Muscle layer of duodenum (tissue), 2 donors: Measurements from ENCODE around the gene PZP.
"Not testable (repeated sequence)": the region's sequence is repeated elsewhere in the genome, so short reads cannot be mapped to it uniquely, and the experiment has no call there.

Experiments used
- H3K27ac ChIP-seq: one replicate; pipeline ENCODE4 v1.7.0; 2013; ENCODE audit warnings: mild to moderate bottlenecking, low read length
- H3K27me3 ChIP-seq: one replicate; pipeline ENCODE4 v1.7.0; 2013; ENCODE audit warnings: low read depth, mild to moderate bottlenecking, control low read depth, low read length
- H3K36me3 ChIP-seq, 2 donors: one replicate each; pipeline ENCODE4 v1.7.0; 2013; ENCODE audit warnings: low read length in 2 of 2, control low read depth in 1 of 2, mild to moderate bottlenecking in 1 of 2; ENCODE audit not compliant: insufficient read depth in 2 of 2, control insufficient read depth in 1 of 2
- H3K4me1 ChIP-seq, 2 donors: one replicate each; pipeline ENCODE4 v1.7.0; 2013; ENCODE audit warnings: low read length in 2 of 2, mild to moderate bottlenecking in 2 of 2, control low read depth in 1 of 2, moderate library complexity in 1 of 2; ENCODE audit not compliant: insufficient read depth in 2 of 2, control insufficient read depth in 1 of 2
- H3K4me3 ChIP-seq, 2 donors: one replicate each; pipeline ENCODE4 v1.7.0; 2013; ENCODE audit warnings: low read length in 2 of 2, low read depth in 1 of 2, mild to moderate bottlenecking in 1 of 2
- H3K9me3 ChIP-seq, 2 donors: one replicate each; pipeline ENCODE4 v1.7.0; 2013; ENCODE audit warnings: low read length in 2 of 2, control low read depth in 1 of 2, mild to moderate bottlenecking in 1 of 2; ENCODE audit not compliant: control insufficient read depth in 1 of 2
- donor health status: healthy.

The PZP gene

DNA sequence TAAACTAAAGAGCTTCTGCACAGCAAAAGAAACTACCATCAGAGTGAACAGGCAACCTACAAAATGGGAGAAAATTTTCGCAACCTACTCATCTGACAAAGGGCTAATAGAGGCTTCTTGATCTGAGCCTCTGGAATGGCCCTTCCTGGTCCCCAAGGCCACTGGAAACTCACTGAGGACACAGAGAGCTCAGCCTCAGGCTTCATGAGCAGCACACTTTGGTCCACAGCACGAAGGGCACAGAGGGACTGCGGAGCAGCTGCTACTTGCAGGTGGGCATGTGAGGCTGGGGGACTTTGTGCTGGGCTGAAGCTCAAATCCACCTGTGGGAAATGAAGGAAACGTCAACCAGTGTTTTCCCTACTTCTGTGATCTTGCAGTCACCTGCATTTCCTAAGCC lies 27.4 kb downstream of the PZP start:
- H3K9me3 ChIP-seq: peaks cover 0 to 3% of the 10 kb centered on the region in 2 donors

GRCh38 chr12:9179781-9180180 lies 28.4 kb downstream of the PZP start:
- Histone ChIP-seq H3K4me3 (no peak overlapping the region), H3K27ac (no peak overlapping the region), H3K4me1 (no peaks in the 10 kb centered on the region), H3K27me3 (no peaks in the 10 kb centered on the region), H3K9me3 (peaks cover 0 to 4% of the 10 kb centered on the region in 2 donors), H3K36me3 (no peaks in the 10 kb centered on the region)

More for the DNA sequence above, 27.4 kb downstream of the PZP start:
- Histone ChIP-seq H3K27me3 (no peaks in the 10 kb centered on the region), H3K36me3 (no peaks in the 10 kb centered on the region), H3K4me1 (no peaks in the 10 kb centered on the region), H3K27ac (no peak overlapping the region), H3K4me3 (no peak overlapping the region)

- Histone ChIP-seq H3K9me3 (no peaks in the 10 kb centered on the region), H3K36me3 (no peaks in the 10 kb centered on the region), H3K27ac (no peak overlapping the region), H3K4me3 (no peak overlapping the region), H3K27me3 (no peaks in the 10 kb centered on the region), H3K4me1 (no peaks in the 10 kb centered on the region)
Measured at GRCh38 chr12:9169979-9170634, 38.1 kb downstream of the PZP start.

DNA sequence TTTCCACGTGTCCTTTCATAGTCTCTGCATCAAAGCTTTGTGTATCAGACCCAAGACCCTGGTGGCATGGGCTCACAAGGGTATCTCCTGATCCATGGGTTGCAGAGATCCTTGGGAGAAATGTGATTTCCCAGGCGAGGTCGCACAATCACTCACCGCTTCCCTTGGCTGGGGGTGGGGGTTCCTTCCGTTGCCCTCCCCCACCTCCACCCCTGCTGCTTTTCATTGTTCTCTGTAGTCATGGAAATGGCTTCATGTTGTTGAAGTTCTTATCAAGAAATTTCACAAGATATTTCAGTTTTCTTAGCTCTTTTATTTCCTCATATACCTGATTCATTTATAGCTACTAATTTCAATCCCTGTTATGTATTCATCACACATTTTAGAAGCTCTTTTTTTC lies 40.9 kb downstream of the PZP start:
- not testable (repeated sequence) for H3K4me1 ChIP-seq, H3K27ac ChIP-seq, H3K4me3 ChIP-seq, H3K27me3 ChIP-seq, H3K36me3 ChIP-seq, H3K9me3 ChIP-seq

GRCh38 chr12:9163392-9163791 lies 44.8 kb downstream of the PZP start:
- Histone ChIP-seq H3K36me3 (no peaks in the 10 kb centered on the region), H3K27me3 (no peaks in the 10 kb centered on the region), H3K4me1 (no peaks in the 10 kb centered on the region), H3K4me3 (no peak overlapping the region), H3K27ac (no peak overlapping the region), H3K9me3 (no peaks in the 10 kb centered on the region)

DNA sequence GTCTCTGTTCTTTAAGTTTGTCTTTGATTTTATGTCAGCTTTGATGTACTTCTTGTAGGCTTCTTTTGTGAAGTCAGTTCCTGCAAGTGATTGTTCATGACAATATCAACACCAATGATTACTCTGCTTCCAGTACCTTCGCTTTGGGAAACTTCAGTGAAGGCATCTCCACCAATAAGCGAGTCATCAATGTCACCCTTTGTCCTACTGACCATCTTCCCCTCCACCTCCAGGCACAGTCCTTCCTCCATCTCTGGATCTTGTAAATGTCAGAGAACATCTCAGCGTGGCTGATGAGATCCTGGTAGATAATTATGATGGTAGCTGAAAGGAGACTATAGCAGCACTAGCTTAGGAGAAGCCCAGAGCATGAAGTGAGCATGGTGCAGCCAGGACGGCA lies 52.1 kb downstream of the PZP start:
- Histone ChIP-seq H3K27ac (no peak overlapping the region), H3K27me3 (no peaks in the 10 kb centered on the region), H3K9me3 (no peaks in the 10 kb centered on the region), H3K4me3 (no peak overlapping the region), H3K36me3 (no peaks in the 10 kb centered on the region), H3K4me1 (no peaks in the 10 kb centered on the region)

DNA sequence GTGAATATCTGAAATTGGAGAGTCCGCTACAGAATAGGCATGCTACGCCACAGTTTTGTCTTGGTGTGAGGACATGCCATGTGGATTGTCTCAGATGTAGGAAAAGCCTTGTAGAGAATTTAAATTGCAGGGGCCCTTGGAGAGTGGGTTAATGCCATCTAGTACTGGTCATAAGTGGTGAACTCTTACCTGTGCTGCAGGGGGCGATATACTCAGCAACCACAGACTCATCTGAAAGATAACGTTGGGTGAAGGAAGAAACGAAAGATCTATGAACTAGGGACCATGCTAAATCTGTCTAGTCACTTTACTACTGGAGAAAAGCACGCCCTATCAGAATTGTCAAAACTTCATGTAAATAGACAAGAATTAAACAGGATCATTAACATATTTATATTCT lies 58.8 kb downstream of the PZP start:
- Histone ChIP-seq H3K27ac (no peak overlapping the region), H3K4me3 (no peak overlapping the region), H3K4me1 (no peaks in the 10 kb centered on the region), H3K27me3 (no peaks in the 10 kb centered on the region), H3K36me3 (no peaks in the 10 kb centered on the region), H3K9me3 (peaks cover 0 to 7% of the 10 kb centered on the region in 2 donors)

GRCh38 chr12:9148926-9149325 lies 59.3 kb downstream of the PZP start:
- Histone ChIP-seq H3K27me3 (no peaks in the 10 kb centered on the region), H3K9me3 (peaks cover 0 to 10% of the 10 kb centered on the region in 2 donors), H3K27ac (no peak overlapping the region)

GRCh38 chr12:9147461-9147860 lies 60.7 kb downstream of the PZP start:
- H3K27ac ChIP-seq: no peak overlapping the region
- no peaks in the 10 kb centered on the region for H3K27me3 ChIP-seq
- H3K4me1 ChIP-seq: no peaks in the 10 kb centered on the region
- no peaks in the 10 kb centered on the region for H3K36me3 ChIP-seq
- no peak overlapping the region for H3K4me3 ChIP-seq
- peaks cover 0 to 10% of the 10 kb centered on the region in 2 donors for H3K9me3 ChIP-seq

More at GRCh38 chr12:9148926-9149325, 59.3 kb downstream of the PZP start:
- no peak overlapping the region for H3K4me3 ChIP-seq
- no peaks in the 10 kb centered on the region for H3K4me1 ChIP-seq
- no peaks in the 10 kb centered on the region for H3K36me3 ChIP-seq

DNA sequence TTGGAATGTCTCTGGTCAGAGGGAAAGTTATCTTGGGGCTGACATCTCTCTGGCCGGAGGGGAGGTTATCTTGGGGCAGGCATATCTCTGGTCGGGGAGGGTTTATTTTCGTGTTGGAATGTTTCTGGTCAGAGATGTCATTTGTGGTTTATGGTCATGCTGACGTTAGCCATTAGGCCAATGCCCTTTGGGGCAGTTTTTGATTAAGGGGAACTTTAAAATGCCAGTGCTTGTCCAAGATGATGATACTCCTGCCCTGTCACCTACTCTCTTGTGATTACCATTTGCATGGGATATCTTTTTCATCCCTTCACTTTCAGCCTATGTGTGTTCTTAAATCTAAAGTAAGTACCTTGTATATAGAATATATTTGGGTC lies 63.5 kb downstream of the PZP start:
- H3K4me3 ChIP-seq: no peak overlapping the region
- H3K27ac ChIP-seq: no peak overlapping the region
- no peaks in the 10 kb centered on the region for H3K27me3 ChIP-seq
- no peaks in the 10 kb centered on the region for H3K36me3 ChIP-seq
- no peaks in the 10 kb centered on the region for H3K4me1 ChIP-seq
- peaks cover 0 to 13% of the 10 kb centered on the region in 2 donors for H3K9me3 ChIP-seq

- Histone ChIP-seq H3K27me3 (no peaks in the 10 kb centered on the region), H3K27ac (no peak overlapping the region), H3K36me3 (no peaks in the 10 kb centered on the region), H3K9me3 (peaks cover 0 to 13% of the 10 kb centered on the region in 2 donors), H3K4me3 (no peak overlapping the region), H3K4me1 (no peaks in the 10 kb centered on the region)
Measured at GRCh38 chr12:9143929-9144729, 64.1 kb downstream of the PZP start.
